Measurements from ENCODE around the gene GPR75.

GRCh38 chr2:53813151-53813550 lies 46.6 kb downstream of the GPR75 start:
- TF ChIP-seq CTCF (IDR thresholded peaks at IDR 0.05; ENCODE audit: low read depth, low read length) (no peak), EZH2phosphoT487 (IDR thresholded peaks at IDR 0.05; ENCODE audit: low read depth) (no peak)
